Cardiac muscle cell (in vitro differentiated cells and primary cell): ENCODE results near the gene CD72. TPM values are rescaled to one million over a fixed set of nuclear protein-coding genes. Genes with fewer than 3 reads are reported as not detected.
A peak's percentile ranks its signal among the peaks of the same experiment; 100 is the strongest.
"Not testable (repeated sequence)": the region's sequence is repeated elsewhere in the genome, so short reads cannot be mapped to it uniquely, and the experiment has no call there.

Experiments used
- DNase-seq, 2 donors: peaks; one replicate each; pipeline versions ENCODE4 v3.0.0 to v3.0.0-alpha.2; 2010 to 2017; ENCODE audit warnings: low read depth in 1 of 2, low spot score in 1 of 2
- H3K27ac ChIP-seq: fragments of 200-600 bp; sonication (generic); 2 replicates; pipeline ENCODE4 v1.5.1; 2016
- H3K27me3 ChIP-seq: fragments of 200-600 bp; sonication (generic); 2 replicates; pipeline ENCODE4 v1.6.0; 2016; ENCODE audit warnings: control low read depth
- H3K36me3 ChIP-seq: fragments of 200-600 bp; sonication (generic); 2 replicates; pipeline ENCODE4 v1.5.1; 2016; ENCODE audit warnings: control low read depth
- H3K4me1 ChIP-seq: fragments of 200-600 bp; sonication (generic); 2 replicates; pipeline ENCODE4 v1.8.1; 2017; ENCODE audit warnings: low read depth, mild to moderate bottlenecking, mixed run types
- H3K4me3 ChIP-seq: fragments of 200-600 bp; sonication (generic); 2 replicates; pipeline ENCODE4 v1.5.1; 2016; ENCODE audit warnings: mild to moderate bottlenecking
- H3K9me3 ChIP-seq: fragments of 200-600 bp; sonication (generic); 2 replicates; pipeline ENCODE4 v1.5.1; 2017; ENCODE audit warnings: low read depth, mild to moderate bottlenecking, control low read depth
- CTCF ChIP-seq: IDR thresholded peaks from 2 replicates; pipeline ENCODE4 v1.5.1; 2012; ENCODE audit warnings: low read depth, mild to moderate bottlenecking, low read length
- polyA plus RNA-seq: library from polyadenylated mRNA; unstranded; fragments of >200 nt; fragmentation: Nextera tagmentation; extraction: Ambion mirVana; gene quantifications from 2 replicates; pipeline ENCODE4 v1.2.1, GENCODE V29; 2016
- total RNA-seq: library from RNA; depleted of rRNA; stranded (reverse); fragments of >200 nt; gene quantifications from 2 replicates; pipeline ENCODE4 v1.2.3, GENCODE V29; 2016

The CD72 gene
- total and polyA plus RNA-seq, 2 experiments from 2014 or later: 2.3 to 5.1 TPM

DNA sequence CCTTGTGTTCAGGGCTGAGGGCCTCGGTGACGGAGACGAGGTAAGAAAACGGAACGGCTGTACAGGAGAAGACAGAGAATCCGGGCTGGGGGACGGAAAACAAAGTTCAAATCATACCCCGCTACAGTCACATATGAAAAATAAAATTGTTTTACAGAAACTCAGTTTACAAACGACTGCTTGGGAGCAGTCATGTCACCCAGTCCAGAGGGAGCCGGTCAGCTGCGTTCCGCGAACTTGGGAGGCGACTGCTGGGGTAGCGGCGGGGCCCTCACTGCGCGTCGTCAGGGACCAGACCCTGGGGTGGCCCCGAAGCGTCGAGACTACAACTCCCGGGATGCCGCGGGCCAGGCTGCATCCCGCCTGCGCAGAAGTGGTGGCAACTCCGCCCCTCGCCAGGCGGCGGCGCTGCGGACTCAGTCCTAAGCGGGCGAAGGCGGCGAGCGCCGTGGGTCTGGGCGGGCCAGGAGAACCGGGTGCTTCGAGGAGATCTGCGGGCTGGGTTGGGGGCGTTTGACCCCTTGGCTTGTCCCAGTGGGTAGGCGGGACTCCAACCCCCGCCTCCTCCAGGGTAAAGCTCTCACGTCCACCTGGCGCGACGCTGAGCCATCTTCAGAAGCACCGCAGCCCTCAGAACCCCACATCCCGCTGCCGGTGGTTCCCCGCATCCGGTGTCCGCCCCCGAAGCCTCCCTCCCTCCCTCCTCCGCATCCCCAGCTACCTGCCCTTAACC lies 28.5 kb upstream of the CD72 start:
- H3K27ac ChIP-seq: peak overlapping the region; percentile 90
- H3K4me1 ChIP-seq: peaks cover 9% of the 10 kb centered on the region
- H3K4me3 ChIP-seq: peak overlapping the region; percentile 53
- no peaks in the 10 kb centered on the region for H3K9me3 ChIP-seq
- no peaks in the 10 kb centered on the region for H3K36me3 ChIP-seq
- TF ChIP-seq CTCF: peak; percentile 84
- no peaks in the 10 kb centered on the region for H3K27me3 ChIP-seq
- DNase-seq: peak; percentile 93 to 95

DNA sequence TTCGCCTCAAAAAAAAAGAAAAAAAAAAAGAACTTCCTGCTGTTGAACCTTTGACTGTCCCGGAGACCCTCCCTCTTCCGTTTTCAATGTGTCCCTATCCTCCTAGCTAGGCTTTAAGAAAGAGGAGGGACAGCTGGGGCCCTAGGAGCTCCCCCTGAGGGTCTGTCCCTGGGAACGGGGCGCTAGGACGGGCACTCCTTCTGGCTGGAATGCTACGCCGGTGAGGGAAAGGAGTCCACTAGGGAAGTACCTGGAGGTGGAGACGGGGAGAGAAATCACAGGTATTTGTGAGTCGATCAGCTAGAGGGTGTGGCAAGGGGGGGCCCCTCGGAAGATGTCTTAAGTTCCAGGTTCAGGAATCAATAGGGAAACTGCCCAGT lies 27.9 kb upstream of the CD72 start:
- DNase-seq: peak; percentile 30 to 57
- Histone ChIP-seq H3K9me3 (no peaks in the 10 kb centered on the region), H3K4me3 (peak overlapping the region; percentile 53), H3K36me3 (no peaks in the 10 kb centered on the region), H3K27ac (peak overlapping the region; percentile 90), H3K27me3 (no peaks in the 10 kb centered on the region), H3K4me1 (peaks cover 9% of the 10 kb centered on the region)
- no peak for TF ChIP-seq CTCF

GRCh38 chr9:35645736-35646135 lies 27.5 kb upstream of the CD72 start:
- not testable (repeated sequence) for H3K27me3 ChIP-seq, H3K36me3 ChIP-seq, H3K4me1 ChIP-seq, H3K9me3 ChIP-seq, DNase-seq
- peak overlapping the region; percentile 90 for H3K27ac ChIP-seq
- peak overlapping the region; percentile 53 for H3K4me3 ChIP-seq

- H3K9me3 ChIP-seq: no peaks in the 10 kb centered on the region
- peaks cover 9% of the 10 kb centered on the region for H3K4me1 ChIP-seq
- no peaks in the 10 kb centered on the region for H3K36me3 ChIP-seq
- H3K27ac ChIP-seq: no peak overlapping the region
- H3K4me3 ChIP-seq: no peak overlapping the region
- DNase-seq: no peak
- no peak for TF ChIP-seq CTCF
- no peaks in the 10 kb centered on the region for H3K27me3 ChIP-seq
Measured at GRCh38 chr9:35643046-35643445, 24.8 kb upstream of the CD72 start.

DNA sequence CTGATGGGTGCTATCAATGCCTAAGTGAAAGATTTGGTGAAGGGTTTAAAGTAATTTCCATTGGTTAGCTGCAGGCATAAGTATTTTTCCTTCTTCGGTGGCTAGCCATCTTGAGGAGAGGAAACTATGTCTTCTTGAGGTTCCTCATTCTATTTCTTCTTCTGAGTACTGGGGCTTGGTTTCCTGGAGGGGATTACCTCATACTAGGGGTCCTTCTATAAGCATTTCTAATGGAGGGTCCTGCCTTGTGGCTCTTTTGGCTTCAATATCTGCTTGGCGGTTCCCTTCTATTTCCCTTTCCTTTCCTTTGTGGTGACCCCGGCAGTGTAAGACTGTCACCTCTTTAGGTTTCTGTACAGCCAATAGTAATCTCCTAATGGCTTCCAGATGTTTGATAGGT lies 23.3 kb upstream of the CD72 start:
- H3K9me3 ChIP-seq, H3K27ac ChIP-seq, H3K4me3 ChIP-seq, H3K27me3 ChIP-seq, H3K4me1 ChIP-seq, DNase-seq, H3K36me3 ChIP-seq: not testable (repeated sequence)

DNA sequence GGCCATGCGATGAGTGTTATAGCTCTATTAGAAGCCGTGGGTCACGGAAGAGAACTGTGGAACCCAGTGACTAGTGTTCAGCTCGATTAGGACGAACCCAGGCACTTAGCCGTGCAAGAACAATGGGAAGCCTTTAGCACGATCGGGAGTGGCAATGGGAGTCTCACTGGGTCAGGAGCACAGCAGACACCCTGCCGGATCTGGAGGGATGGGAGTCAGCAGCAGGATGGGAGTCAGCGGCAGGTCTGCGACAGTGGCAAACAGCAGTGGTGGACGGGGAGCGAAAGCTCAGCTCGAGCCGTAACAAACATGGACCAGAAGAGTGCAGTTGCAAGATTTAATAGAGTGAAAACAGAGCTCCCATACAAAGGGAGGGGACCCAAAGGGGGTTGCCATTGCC lies 22.2 kb upstream of the CD72 start:
- not testable (repeated sequence) for H3K27me3 ChIP-seq, H3K4me3 ChIP-seq, H3K4me1 ChIP-seq, H3K36me3 ChIP-seq, H3K9me3 ChIP-seq, H3K27ac ChIP-seq, DNase-seq

DNA sequence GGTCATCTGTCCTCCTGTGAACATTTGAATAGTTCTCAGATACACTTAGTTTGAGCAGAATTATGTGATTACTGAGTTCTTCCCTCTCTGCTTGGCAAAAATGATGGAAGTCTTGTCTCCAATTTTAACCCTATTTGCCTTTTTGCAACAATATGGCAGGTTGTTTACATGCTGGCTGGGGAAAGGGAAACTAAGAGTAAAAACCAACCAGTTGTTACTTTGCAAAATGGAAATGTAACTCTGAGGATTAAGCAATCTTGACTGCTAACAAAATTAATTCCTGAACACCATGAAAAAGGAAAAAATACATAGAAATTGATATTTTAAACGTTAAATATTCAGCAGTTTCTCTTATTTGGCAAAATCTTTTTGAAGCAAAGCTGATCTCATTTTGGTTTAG lies 21.4 kb upstream of the CD72 start:
- Histone ChIP-seq H3K4me3 (no peak overlapping the region), H3K27me3 (no peaks in the 10 kb centered on the region), H3K4me1 (peaks cover 9% of the 10 kb centered on the region), H3K36me3 (no peaks in the 10 kb centered on the region), H3K9me3 (no peaks in the 10 kb centered on the region), H3K27ac (no peak overlapping the region)
- TF ChIP-seq CTCF: no peak
- no peak for DNase-seq

DNA sequence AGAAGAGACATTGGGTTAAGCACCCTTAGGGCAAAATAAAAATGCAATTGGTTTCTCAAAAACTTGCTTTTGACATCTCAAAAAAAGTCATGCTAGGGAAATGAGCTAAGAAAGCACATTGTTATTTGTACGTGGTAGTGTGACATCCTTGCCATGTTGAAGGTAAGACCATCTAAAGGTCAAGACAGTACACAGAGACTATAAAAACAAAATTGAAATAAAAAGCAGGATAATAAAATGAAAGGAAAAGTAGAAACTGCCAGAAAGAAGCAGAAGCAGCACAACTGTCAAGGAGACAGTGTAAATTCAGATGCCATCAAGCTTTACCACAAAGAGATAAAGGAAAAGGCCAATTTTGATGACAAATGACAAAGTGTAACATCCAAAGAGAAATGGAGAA lies 21.0 kb upstream of the CD72 start:
- not testable (repeated sequence) for H3K36me3 ChIP-seq, H3K27me3 ChIP-seq, DNase-seq, H3K27ac ChIP-seq, H3K4me1 ChIP-seq, H3K4me3 ChIP-seq, H3K9me3 ChIP-seq

DNA sequence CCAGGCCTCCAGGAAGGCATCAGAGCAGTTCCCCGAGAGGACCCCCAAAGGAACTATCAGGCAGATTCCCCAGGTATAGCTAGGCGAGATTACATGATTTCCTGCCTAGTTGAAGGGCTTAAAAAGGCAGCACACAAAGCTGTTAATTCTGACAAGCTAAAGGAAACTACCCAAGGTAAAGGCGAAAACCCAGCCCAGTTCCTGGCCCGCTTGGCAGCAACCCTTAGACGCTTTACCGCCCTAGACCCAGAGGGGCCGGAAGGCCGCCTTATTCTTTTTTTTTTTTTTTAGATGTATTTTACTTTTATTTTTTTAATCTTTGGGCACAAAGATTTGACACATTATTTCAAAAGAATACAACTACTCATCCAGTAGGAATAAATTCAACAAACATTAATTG lies 20.5 kb upstream of the CD72 start:
- H3K4me3 ChIP-seq: not testable (repeated sequence)

GRCh38 chr9:35637427-35637955 lies 19.3 kb upstream of the CD72 start:
- H3K9me3 ChIP-seq, H3K27ac ChIP-seq, H3K4me1 ChIP-seq, H3K4me3 ChIP-seq, DNase-seq, H3K27me3 ChIP-seq, H3K36me3 ChIP-seq: not testable (repeated sequence)

More for the DNA sequence above, 20.5 kb upstream of the CD72 start:
- H3K27me3 ChIP-seq, H3K27ac ChIP-seq, H3K9me3 ChIP-seq, DNase-seq, H3K4me1 ChIP-seq, H3K36me3 ChIP-seq: not testable (repeated sequence)
